Measurements from ENCODE around the gene MIAT. TPM values are rescaled to one million over a fixed set of nuclear protein-coding genes. Genes with fewer than 3 reads are reported as not detected.

MIAT gene
- total and polyA plus RNA-seq, 2 of the 13 experiments (the other 11 are each of a cell fraction or from before 2014, with no cell fraction given): 0.04 TPM; not detected in 1

DNA sequence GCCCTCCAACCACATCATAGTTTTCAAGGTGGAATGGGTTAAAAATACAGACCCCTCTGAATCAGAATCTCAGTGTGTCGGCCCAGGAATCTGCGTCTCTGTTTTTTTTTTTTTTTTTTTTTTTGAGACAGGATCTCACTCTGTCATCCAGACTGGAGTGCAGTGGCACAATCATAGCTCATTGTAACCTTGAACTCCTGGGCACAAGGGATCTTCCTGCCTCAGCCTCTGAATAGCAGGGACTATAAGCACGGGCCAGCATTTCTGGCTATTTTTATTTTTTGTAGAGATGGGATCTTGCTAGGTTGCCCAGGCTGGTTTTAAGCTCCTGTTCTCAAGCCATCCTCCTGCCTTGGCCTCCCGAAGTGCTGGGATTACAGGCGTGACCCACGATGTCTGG is 28.2 kb downstream of the MIAT start:
- no peaks in the 10 kb centered on the region for H3K36me3 ChIP-seq (replicated peaks in 1 of 2; ENCODE audit: control insufficient read depth in 1 of 2, insufficient read depth in 2 of 2, low read length in 2 of 2)
- FAIRE-seq: no peak
- WGBS (ENCODE audit: low lambda C conversion rate): 16% methylated on average over 6 of the region's 6 CpGs

More for the DNA sequence above, 28.2 kb downstream of the MIAT start:
- Histone ChIP-seq H3K9ac (ENCODE audit: insufficient read depth, low read depth, low read length) (no peak overlapping the region), H3K9me3 (ENCODE audit: low read length) (no peaks in the 10 kb centered on the region), H4K20me1 (ENCODE audit: insufficient read depth, low read length) (no peaks in the 10 kb centered on the region), H3K79me2 (ENCODE audit: insufficient read depth, low read length) (no peaks in the 10 kb centered on the region), H3K4me2 (ENCODE audit: low read depth, low read length) (no peak overlapping the region), H3K27me3 (ENCODE audit: control insufficient read depth in 1 of 2, insufficient read depth in 2 of 2, low read length in 2 of 2) (no peaks in the 10 kb centered on the region; a peak in 1 of 5 replicates), H3K27ac (ENCODE audit: extremely low read length, insufficient read depth, low read length) (no peak overlapping the region), H2AFZ (ENCODE audit: low read length) (no peak overlapping the region), H3K4me1 (ENCODE audit: insufficient read depth, low read length) (no peaks in the 10 kb centered on the region), H3K4me3 (replicated peaks in 1 of 3; ENCODE audit: insufficient read depth in 1 of 3, low read depth in 2 of 3, low read length in 3 of 3) (no peak overlapping the region)
- intact Hi-C loops (cut with micrococcal nuclease; ENCODE audit: unreplicated experiment): loop anchor here (10.0 kb wide), 1 partner anchor 1439 kb away; no protein-coding TSS in a partner anchor
- DNase-seq (ENCODE audit: low spot score) (no peak), ATAC-seq (no peak)
- no TSS peak for BruUV-seq (replicated peaks)
- TF ChIP-seq, protein P1, sequence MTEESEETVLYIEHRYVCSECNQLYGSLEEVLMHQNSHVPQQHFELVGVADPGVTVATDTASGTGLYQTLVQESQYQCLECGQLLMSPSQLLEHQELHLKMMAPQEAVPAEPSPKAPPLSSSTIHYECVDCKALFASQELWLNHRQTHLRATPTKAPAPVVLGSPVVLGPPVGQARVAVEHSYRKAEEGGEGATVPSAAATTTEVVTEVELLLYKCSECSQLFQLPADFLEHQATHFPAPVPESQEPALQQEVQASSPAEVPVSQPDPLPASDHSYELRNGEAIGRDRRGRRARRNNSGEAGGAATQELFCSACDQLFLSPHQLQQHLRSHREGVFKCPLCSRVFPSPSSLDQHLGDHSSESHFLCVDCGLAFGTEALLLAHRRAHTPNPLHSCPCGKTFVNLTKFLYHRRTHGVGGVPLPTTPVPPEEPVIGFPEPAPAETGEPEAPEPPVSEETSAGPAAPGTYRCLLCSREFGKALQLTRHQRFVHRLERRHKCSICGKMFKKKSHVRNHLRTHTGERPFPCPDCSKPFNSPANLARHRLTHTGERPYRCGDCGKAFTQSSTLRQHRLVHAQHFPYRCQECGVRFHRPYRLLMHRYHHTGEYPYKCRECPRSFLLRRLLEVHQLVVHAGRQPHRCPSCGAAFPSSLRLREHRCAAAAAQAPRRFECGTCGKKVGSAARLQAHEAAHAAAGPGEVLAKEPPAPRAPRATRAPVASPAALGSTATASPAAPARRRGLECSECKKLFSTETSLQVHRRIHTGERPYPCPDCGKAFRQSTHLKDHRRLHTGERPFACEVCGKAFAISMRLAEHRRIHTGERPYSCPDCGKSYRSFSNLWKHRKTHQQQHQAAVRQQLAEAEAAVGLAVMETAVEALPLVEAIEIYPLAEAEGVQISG (CRISPR knock-in tag; IDR thresholded peaks at IDR 0.05): no peak
- no peak for TF ChIP-seq ZNF556 (CRISPR knock-in tag; IDR thresholded peaks at IDR 0.05; ENCODE audit: borderline replicate concordance)
- TF ChIP-seq TCF12 (IDR thresholded peaks at IDR 0.05): no peak
- no peak for TF ChIP-seq TCF12 (CRISPR knock-in tag; IDR thresholded peaks at IDR 0.05)
- TF ChIP-seq PITX1 (CRISPR knock-in tag; IDR thresholded peaks at IDR 0.05): no peak
- TF ChIP-seq MEF2D (CRISPR knock-in tag; IDR thresholded peaks at IDR 0.05): no peak
- no peak for TF ChIP-seq JARID2 (CRISPR knock-in tag; IDR thresholded peaks at IDR 0.05; ENCODE audit: insufficient replicate concordance)
- TF ChIP-seq NR2F2 (IDR thresholded peaks at IDR 0.05; ENCODE audit: borderline replicate concordance, low read depth): no peak
- TF ChIP-seq MED1 (CRISPR knock-in tag; IDR thresholded peaks at IDR 0.05): no peak
- TF ChIP-seq CHCHD3 (CRISPR knock-in tag; IDR thresholded peaks at IDR 0.05): no peak
- TF ChIP-seq, protein P2, sequence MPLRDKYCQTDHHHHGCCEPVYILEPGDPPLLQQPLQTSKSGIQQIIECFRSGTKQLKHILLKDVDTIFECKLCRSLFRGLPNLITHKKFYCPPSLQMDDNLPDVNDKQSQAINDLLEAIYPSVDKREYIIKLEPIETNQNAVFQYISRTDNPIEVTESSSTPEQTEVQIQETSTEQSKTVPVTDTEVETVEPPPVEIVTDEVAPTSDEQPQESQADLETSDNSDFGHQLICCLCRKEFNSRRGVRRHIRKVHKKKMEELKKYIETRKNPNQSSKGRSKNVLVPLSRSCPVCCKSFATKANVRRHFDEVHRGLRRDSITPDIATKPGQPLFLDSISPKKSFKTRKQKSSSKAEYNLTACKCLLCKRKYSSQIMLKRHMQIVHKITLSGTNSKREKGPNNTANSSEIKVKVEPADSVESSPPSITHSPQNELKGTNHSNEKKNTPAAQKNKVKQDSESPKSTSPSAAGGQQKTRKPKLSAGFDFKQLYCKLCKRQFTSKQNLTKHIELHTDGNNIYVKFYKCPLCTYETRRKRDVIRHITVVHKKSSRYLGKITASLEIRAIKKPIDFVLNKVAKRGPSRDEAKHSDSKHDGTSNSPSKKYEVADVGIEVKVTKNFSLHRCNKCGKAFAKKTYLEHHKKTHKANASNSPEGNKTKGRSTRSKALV (CRISPR knock-in tag; IDR thresholded peaks at IDR 0.05): no peak
- no peak for TF ChIP-seq POLR2AphosphoS5 (IDR thresholded peaks at IDR 0.05; ENCODE audit: low read depth, low read length)
- no peak for TF ChIP-seq FOXC1 (CRISPR knock-in tag; IDR thresholded peaks at IDR 0.05; ENCODE audit: borderline replicate concordance)
- no peak for TF ChIP-seq MAFG (CRISPR knock-in tag; IDR thresholded peaks at IDR 0.05)
- no peak for TF ChIP-seq ZC3H4 (CRISPR knock-in tag; IDR thresholded peaks at IDR 0.05; ENCODE audit: borderline replicate concordance)
- TF ChIP-seq ZNF792 (CRISPR knock-in tag; IDR thresholded peaks at IDR 0.05): no peak
- no peak for TF ChIP-seq SNAPC2 (CRISPR knock-in tag; IDR thresholded peaks at IDR 0.05)
- no peak for TF ChIP-seq KDM3A (CRISPR knock-in tag; IDR thresholded peaks at IDR 0.05; ENCODE audit: low read depth)
- no peak for TF ChIP-seq JUND (CRISPR knock-in tag; IDR thresholded peaks at IDR 0.05)
- no peak for TF ChIP-seq NCOA2 (CRISPR knock-in tag; IDR thresholded peaks at IDR 0.05)
- TF ChIP-seq NCOA5 (CRISPR knock-in tag; IDR thresholded peaks at IDR 0.05): no peak
- in situ Hi-C loops (cut with HindIII; ENCODE audit: extremely low pct_ligation_motif_present, low pct_unique_long_range_greater_than_20kb): no loop called here
- ChIA-PET CTCF (ENCODE audit: low intra/inter-chr PET ratio, low total read pairs) (no interaction called here), POLR2A (no interaction called here)
